IMR-90 (cell line): Measurements from ENCODE around the gene TIGD2.

ENCODE experiments used
- CEBPB ChIP-seq: IDR thresholded peaks from 2 replicates; pipeline ENCODE4 v1.6.1; 2012; ENCODE audit warnings: low read depth, low read length, improper control_type of control experiment
- CTCF ChIP-seq: conservative IDR thresholded peaks from 2 replicates; pipeline ENCODE4 v1.5.1; 2012; ENCODE audit warnings: mild to moderate bottlenecking, low read depth, low read length, improper control_type of control experiment
- FOS ChIP-seq: fragments of 150-350 bp; IDR thresholded peaks from 2 replicates; pipeline ENCODE4 v1.6.1; 2016; ENCODE audit warnings: low read depth, low read length
- MAFK ChIP-seq: IDR thresholded peaks from 2 replicates; pipeline ENCODE4 v1.6.1; 2012; ENCODE audit warnings: low read depth, low read length, improper control_type of control experiment
- MXI1 ChIP-seq: IDR thresholded peaks from 2 replicates; pipeline ENCODE4 v1.6.1; 2012; ENCODE audit warnings: low read depth, mild to moderate bottlenecking, low read length, moderate library complexity, borderline replicate concordance
- POLR2A ChIP-seq: IDR thresholded peaks from 2 replicates; pipeline ENCODE4 v1.6.1; 2012; ENCODE audit warnings: mild to moderate bottlenecking, low read depth, low read length
- RAD21 ChIP-seq: IDR thresholded peaks from 2 replicates; pipeline ENCODE4 v1.6.1; 2012; ENCODE audit warnings: low read length, improper control_type of control experiment
- RFX5 ChIP-seq: IDR thresholded peaks from 2 replicates; pipeline ENCODE4 v1.8.0; 2012; ENCODE audit warnings: low read depth, mild to moderate bottlenecking, low read length, moderate library complexity
- SMC3 ChIP-seq: fragments of 150-350 bp; IDR thresholded peaks from 2 replicates; pipeline ENCODE4 v1.6.1; 2016; ENCODE audit warnings: low read depth, mild to moderate bottlenecking, antibody characterized with exemption, low read length, moderate library complexity

- TF ChIP-seq CTCF (no peak), RFX5 (no peak), SMC3 (no peak), POLR2A (no peak), FOS (no peak), MXI1 (no peak), CEBPB (no peak), RAD21 (no peak), MAFK (no peak)
These were observed 31.6 kb downstream of the TIGD2 start for GRCh38 chr4:89142691-89143669.
